Measurements from ENCODE around the gene ADD2. TPM values are rescaled to one million over a fixed set of nuclear protein-coding genes. Genes with fewer than 3 reads are reported as not detected.

ADD2 gene
- total and polyA plus RNA-seq, 2 experiments from 2014 or later = 34.6 to 223 TPM

DNA sequence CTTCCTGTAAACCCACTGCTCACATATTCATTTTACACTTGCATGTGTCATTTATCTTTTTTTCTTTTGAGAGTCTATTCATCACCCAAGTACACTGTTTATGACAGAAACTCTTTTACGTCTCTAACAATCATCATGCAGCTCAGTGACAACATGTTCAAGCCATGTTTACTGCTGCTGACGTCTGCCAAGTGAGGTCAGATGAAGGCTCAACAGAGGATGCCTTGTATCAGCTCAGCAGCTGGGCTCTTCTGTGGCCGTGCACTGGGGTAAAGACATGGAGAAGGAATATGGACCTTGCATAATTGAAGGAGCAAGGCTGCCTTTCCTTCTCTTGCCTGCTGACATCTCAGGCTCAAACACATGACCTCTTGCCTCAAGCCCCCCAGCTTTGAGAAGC is 99.6 kb downstream of the ADD2 start:
- peaks cover 42% of the 10 kb centered on the region for H3K36me3 ChIP-seq (ENCODE audit: insufficient read depth)
- H3K4me1 ChIP-seq (ENCODE audit: insufficient read depth) = 0 out of 2 replicates have a peak, but pooled peaks cover 4% of the 10 kb centered on the region
- no peak for DNase-seq (ENCODE audit: low spot score)
- Mint-ChIP-seq H3K4me3 (no peak overlapping the region), H3K27me3 (ENCODE audit: insufficient read depth, low read depth, poor library complexity) (peaks cover 2% of the 10 kb centered on the region), H3K4me1 (peaks cover 5% of the 10 kb centered on the region; the same call in 2 of the 3 replicates), H3K36me3 (ENCODE audit: low read depth) (peaks cover 92% of the 10 kb centered on the region), H3K27ac (no peak overlapping the region), H3K9me3 (no peaks in the 10 kb centered on the region)
- no peaks in the 10 kb centered on the region for H3F3A ChIP-seq (replicated peaks; ENCODE audit: low read depth)
- H3K4me3 ChIP-seq = no peak overlapping the region
- H3K27ac ChIP-seq (ENCODE audit: low read depth) = no peak overlapping the region
- H4K20me1 ChIP-seq (replicated peaks; ENCODE audit: insufficient read depth) = peaks cover 5% of the 10 kb centered on the region; the same call in 1 of the 2 replicates
- H3K27me3 ChIP-seq (ENCODE audit: insufficient read depth) = no peaks in the 10 kb centered on the region
- ATAC-seq = no peak
- H2AFZ ChIP-seq = no peak overlapping the region
- no peaks in the 10 kb centered on the region for H3K9me2 ChIP-seq (ENCODE audit: insufficient read depth)
- no peak overlapping the region for H3K4me2 ChIP-seq
- no peaks in the 10 kb centered on the region for H3K79me2 ChIP-seq (replicated peaks; ENCODE audit: insufficient read depth)
- TF ChIP-seq EZH2 (IDR thresholded peaks at IDR 0.05; ENCODE audit: low read depth, unreplicated experiment) (no peak), REST (IDR thresholded peaks at IDR 0.05; ENCODE audit: unreplicated experiment) (no peak), ZNF114 (CRISPR knock-in tag; IDR thresholded peaks at IDR 0.05) (no peak), CREB1 (CRISPR knock-in tag; IDR thresholded peaks at IDR 0.05; ENCODE audit: low read depth) (no peak), ZNF462 (CRISPR knock-in tag; IDR thresholded peaks at IDR 0.05) (no peak), NANOG (IDR thresholded peaks at IDR 0.05; ENCODE audit: borderline replicate concordance) (no peak), EZH2phosphoT487 (IDR thresholded peaks at IDR 0.05; ENCODE audit: unreplicated experiment) (no peak)
- TF ChIP-seq, protein P1, sequence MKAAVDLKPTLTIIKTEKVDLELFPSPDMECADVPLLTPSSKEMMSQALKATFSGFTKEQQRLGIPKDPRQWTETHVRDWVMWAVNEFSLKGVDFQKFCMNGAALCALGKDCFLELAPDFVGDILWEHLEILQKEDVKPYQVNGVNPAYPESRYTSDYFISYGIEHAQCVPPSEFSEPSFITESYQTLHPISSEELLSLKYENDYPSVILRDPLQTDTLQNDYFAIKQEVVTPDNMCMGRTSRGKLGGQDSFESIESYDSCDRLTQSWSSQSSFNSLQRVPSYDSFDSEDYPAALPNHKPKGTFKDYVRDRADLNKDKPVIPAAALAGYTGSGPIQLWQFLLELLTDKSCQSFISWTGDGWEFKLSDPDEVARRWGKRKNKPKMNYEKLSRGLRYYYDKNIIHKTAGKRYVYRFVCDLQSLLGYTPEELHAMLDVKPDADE (IDR thresholded peaks at IDR 0.05) = no peak

Data from GM23338 (cell line).